ENCODE data around the gene MRPS18A. TPM values are rescaled to one million over a fixed set of nuclear protein-coding genes. Genes with fewer than 3 reads are reported as not detected.

MRPS18A gene
- 55.4 and 62.5 TPM in 2 replicates for total RNA-seq

GRCh38 chr6:43687437-43688347 is at the start of gene MRPS18A:
Gene MRPS18A, minus strand, starts transcription at chr6:43687791. Its CDS starts 12 bp downstream, at chr6:43687779.

GRCh38 chr6:43644940-43645612 is 42.5 kb downstream of the MRPS18A start, which contains the start of gene RSPH9:
Gene RSPH9, plus strand, starts transcription at chr6:43645036. Its CDS starts 63 bp downstream, at chr6:43645099.

GRCh38 chr6:43635387-43636307 is 51.9 kb downstream of the MRPS18A start, which contains the start of gene MAD2L1BP:
Gene MAD2L1BP, plus strand, starts transcription at chr6:43635840. Its CDS starts 36 bp downstream, at chr6:43635876.

GRCh38 chr6:43629104-43629504 is 58.5 kb downstream of the MRPS18A start, which contains the start of gene GTPBP2:
Gene GTPBP2, minus strand, starts transcription at chr6:43629264. Its CDS starts 102 bp downstream, at chr6:43629162.

Other genes with a start within 250 kb of the MRPS18A start
- gene DLK2, start 232.2 kb downstream of the MRPS18A start, total RNA-seq, result 36.1 and 47.8 TPM in 2 replicates
- gene TJAP1, start 210.2 kb downstream of the MRPS18A start, total RNA-seq, result 21.9 and 29.0 TPM in 2 replicates
- 0.16 and 0.27 TPM in 2 replicates for gene LRRC73, start 177.4 kb downstream of the MRPS18A start, total RNA-seq
- 81.4 and 82.4 TPM in 2 replicates for gene YIPF3, start 170.9 kb downstream of the MRPS18A start, total RNA-seq
- gene POLR1C, start 170.7 kb downstream of the MRPS18A start, total RNA-seq, result 31.3 and 46.5 TPM in 2 replicates
- gene XPO5, start 111.8 kb downstream of the MRPS18A start, total RNA-seq, result 29.0 and 30.2 TPM in 2 replicates
- 25.1 and 26.1 TPM in 2 replicates for gene POLH, start 111.6 kb downstream of the MRPS18A start, total RNA-seq
- gene GTPBP2, start 58.5 kb downstream of the MRPS18A start, total RNA-seq, result 34.1 and 60.1 TPM in 2 replicates
- 26.0 and 33.0 TPM in 2 replicates for gene MAD2L1BP, start 52.0 kb downstream of the MRPS18A start, total RNA-seq
- gene RSPH9, start 42.8 kb downstream of the MRPS18A start, total RNA-seq, result not detected in 2 replicates
- 89.3 and 185 TPM in 2 replicates for gene VEGFA, start 82.4 kb upstream of the MRPS18A start, total RNA-seq

Measured in hair follicular keratinocyte (primary cell).